ENCODE results near the gene SLC25A19.

SLC25A19 gene

DNA sequence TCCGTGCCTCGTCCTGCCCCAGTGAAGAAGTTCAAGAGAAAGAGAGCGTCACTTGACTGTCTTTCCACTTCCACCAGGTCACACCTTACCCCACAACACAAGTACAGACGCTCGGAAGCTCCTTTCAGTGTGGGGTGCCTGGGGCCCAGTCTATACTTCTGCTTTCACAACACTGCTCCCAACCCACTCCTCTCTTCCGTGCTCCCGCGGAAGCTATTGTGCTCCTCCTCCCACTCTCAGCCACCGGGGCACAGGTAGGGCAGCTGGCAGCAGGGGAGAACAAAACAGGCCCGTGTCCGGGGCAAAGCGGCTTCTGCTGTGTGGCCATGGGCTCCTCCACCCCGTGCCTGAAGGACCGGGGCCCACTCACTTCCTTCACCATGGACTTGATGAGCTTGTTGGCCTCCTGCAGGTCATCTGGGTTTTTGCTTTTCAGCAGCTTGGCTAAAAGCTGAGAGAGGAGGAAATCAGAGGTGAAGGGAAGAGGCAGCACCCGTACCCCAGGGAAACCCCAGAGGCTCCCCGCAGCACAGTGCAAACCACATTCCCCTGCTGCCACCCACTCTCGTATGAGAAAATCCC lies 46.7 kb downstream of the SLC25A19 start:
- TF ChIP-seq, protein P1, sequence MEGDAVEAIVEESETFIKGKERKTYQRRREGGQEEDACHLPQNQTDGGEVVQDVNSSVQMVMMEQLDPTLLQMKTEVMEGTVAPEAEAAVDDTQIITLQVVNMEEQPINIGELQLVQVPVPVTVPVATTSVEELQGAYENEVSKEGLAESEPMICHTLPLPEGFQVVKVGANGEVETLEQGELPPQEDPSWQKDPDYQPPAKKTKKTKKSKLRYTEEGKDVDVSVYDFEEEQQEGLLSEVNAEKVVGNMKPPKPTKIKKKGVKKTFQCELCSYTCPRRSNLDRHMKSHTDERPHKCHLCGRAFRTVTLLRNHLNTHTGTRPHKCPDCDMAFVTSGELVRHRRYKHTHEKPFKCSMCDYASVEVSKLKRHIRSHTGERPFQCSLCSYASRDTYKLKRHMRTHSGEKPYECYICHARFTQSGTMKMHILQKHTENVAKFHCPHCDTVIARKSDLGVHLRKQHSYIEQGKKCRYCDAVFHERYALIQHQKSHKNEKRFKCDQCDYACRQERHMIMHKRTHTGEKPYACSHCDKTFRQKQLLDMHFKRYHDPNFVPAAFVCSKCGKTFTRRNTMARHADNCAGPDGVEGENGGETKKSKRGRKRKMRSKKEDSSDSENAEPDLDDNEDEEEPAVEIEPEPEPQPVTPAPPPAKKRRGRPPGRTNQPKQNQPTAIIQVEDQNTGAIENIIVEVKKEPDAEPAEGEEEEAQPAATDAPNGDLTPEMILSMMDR (IDR thresholded peaks at IDR 0.05): no peak
- TF ChIP-seq ZFX (IDR thresholded peaks at IDR 0.05; ENCODE audit: borderline replicate concordance): no peak
- no peak overlapping the region for H3K27ac ChIP-seq

DNA sequence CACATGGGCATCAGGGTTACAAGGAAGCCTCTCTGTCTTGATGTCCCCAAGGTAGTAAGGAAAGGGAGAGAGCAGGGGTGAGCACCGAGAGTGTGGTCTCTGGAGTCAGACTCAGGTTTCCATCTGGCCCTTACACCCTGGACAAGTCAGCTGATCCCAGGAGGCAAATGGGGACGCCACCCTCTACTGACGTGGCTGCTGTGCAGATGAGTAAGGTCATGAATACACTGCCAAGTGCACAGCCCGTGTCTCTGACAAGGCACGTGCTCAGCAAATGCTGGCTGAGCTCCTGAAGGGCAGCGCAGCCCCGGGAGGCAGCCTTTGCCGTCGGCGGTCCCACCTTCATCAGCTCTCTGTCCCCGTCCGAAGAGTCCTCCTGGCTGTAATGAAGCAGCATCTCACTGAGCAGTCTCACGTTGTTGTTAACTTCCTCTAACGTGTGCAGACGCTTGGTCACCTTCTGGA lies 47.2 kb downstream of the SLC25A19 start:
- TF ChIP-seq ZFX (IDR thresholded peaks at IDR 0.05; ENCODE audit: borderline replicate concordance): no peak
- TF ChIP-seq, protein P1 (IDR thresholded peaks at IDR 0.05): no peak
- no peak overlapping the region for H3K27ac ChIP-seq

DNA sequence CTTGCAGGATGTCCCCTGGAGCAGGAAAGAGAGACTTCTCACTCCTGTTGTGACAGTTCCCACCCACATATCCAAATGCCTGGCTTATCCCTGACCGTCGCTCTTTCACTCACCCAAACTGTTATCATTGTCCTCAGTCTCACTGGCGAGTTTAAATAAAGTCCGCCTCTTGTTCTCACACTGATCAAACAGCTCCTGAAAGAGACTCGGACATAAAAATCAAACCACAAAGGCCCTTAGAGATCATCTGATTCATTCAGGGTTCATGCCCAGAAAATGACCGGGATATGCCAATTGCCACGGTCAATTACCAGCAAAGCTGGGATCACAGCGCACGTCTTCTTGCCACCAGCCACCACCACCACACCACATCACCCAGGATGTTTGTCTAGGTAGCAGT lies 47.7 kb downstream of the SLC25A19 start:
- no peak overlapping the region for H3K27ac ChIP-seq
- TF ChIP-seq ZFX (IDR thresholded peaks at IDR 0.05; ENCODE audit: borderline replicate concordance): no peak
- TF ChIP-seq, protein P1 (IDR thresholded peaks at IDR 0.05): no peak

DNA sequence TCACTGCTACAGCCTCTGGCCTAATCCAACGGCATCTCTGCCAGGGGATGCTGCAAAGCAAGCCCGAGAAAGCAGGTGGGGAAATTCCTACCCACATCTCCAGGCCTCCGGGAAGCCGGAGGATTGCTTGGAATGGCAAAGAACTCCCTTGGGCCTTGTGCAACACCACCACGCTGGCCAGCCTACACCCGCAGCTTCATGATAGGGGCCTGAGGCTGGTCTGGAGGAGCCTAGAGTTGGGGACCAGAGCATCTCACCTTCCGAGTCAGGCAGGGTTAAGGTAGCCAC lies 48.1 kb downstream of the SLC25A19 start:
- no peak for TF ChIP-seq ZFX (IDR thresholded peaks at IDR 0.05; ENCODE audit: borderline replicate concordance)
- no peak overlapping the region for H3K27ac ChIP-seq

DNA sequence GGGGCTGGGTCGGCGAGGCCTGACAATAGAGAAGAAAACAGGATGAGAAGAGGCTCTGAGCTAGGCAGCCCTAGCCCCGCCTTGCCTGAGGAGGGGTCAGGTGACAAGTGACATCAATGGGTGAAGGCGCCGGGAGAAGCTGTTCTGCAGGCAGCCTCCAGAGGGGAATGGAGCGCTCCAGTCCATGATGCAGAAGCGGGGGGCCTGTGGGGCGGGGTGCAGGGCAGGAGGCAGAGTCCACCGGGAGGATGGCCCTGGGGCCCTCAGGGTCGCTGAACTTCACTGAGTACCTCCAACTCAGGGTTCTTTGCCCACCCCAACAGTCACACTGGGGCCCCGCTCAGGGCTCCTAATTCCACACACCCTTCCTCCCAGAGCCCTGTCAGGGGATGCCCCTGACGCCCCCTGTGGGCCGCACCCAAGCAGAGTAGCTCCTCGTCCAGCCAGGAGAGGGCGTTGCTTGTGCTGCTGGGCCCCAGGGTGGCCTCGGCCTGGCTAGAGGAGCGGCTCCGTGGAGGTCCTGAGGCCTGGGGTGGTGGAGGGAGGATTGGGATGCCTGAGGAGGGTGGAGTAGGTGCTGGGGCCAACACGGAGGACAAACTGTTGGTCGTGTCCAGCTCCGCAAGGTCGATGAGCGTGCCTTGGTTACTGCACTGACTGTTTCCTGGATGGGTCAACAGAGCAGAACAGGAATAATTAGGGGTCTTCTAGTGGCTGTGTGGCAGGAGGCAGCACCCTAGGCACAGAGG lies 48.7 kb downstream of the SLC25A19 start:
- TF ChIP-seq, protein P1 (IDR thresholded peaks at IDR 0.05): peak; percentile 83
- TF ChIP-seq ZFX (IDR thresholded peaks at IDR 0.05; ENCODE audit: borderline replicate concordance): no peak
- no peak overlapping the region for H3K27ac ChIP-seq

DNA sequence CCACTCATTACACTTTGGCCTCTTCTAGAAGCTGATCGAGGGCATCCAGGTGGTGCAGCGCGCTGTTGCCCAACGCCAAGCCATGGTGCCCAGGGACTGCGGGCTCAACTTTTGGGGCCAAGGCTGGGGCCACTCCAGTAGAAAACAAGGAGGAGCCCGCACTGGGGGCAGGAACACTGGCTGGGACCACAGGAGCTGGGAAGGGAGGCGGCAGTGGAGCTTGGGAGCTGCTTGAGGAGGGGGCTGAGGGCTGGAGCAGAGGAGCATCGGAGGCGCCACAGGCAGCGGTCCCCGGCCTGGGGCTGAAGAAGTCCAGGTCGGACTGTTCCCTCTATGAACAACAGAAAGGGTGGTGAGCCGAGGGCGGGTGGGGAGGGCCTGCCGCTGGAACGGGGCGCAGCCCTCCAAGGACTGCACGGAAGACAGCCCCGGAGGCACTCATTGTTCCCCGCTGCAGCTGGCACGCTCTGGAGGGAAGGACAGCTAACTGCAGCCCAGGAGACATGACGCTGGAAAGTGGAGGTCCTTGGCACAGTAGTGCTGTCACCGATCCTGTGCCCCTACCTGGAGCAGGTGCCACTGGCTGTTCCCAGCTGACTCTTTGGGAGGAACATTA lies 49.3 kb downstream of the SLC25A19 start:
- TF ChIP-seq, protein P1 (IDR thresholded peaks at IDR 0.05): no peak
- TF ChIP-seq ZFX (IDR thresholded peaks at IDR 0.05; ENCODE audit: borderline replicate concordance): no peak
- H3K27ac ChIP-seq: no peak overlapping the region

DNA sequence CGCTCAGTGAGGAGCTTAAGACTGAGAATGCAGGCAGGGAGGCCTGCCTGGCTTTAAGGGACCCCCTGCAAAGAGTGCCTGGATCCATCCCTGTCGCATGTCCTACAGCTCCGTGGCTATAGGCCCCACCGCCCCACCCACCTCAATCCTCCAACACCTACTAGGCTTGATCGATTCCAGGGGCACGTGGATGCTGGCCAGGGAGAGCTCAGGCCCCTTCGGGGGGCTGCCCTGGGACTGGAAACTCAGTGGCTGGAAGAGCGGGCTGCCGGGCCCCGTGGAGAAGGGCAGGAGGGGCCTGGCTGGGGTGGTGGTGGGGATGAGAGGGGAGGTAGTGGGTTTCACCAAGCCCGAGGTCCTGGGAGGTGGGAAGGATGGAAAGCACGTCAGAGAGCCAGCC lies 50.0 kb downstream of the SLC25A19 start:
- TF ChIP-seq ZFX (IDR thresholded peaks at IDR 0.05; ENCODE audit: borderline replicate concordance): no peak
- TF ChIP-seq, protein P1 (IDR thresholded peaks at IDR 0.05): no peak
- no peak overlapping the region for H3K27ac ChIP-seq
